Keratinocyte (primary cell): ENCODE measurements around the gene ACVR1. TPM values are rescaled to one million over a fixed set of nuclear protein-coding genes. Genes with fewer than 3 reads are reported as not detected.

Source experiments
- DNase-seq: peaks from one replicate; pipeline ENCODE4 v3.0.0-alpha.2; 2011; ENCODE audit warnings: low read depth, missing footprints, low spot score
- FAIRE-seq: peaks from 2 replicates; lab custom pipeline; 2011; peaks lifted over from hg19 to GRCh38; lab: Jason Lieb, UNC
- H2AFZ ChIP-seq: 2 replicates; pipeline ENCODE4 v1.6.0; 2012; ENCODE audit warnings: low read length, control low read depth, inconsistent platforms; ENCODE audit not compliant: control insufficient read depth
- H3K27ac ChIP-seq: 2 replicates; pipeline ENCODE4 v1.5.1; 2011; ENCODE audit warnings: low read length; ENCODE audit not compliant: control insufficient read depth, insufficient read depth
- H3K27me3 ChIP-seq: 3 replicates; pipeline ENCODE4 v1.6.0; 2011; ENCODE audit warnings: low read length; ENCODE audit not compliant: control insufficient read depth, insufficient read depth; ENCODE audit errors: extremely low read depth
- H3K36me3 ChIP-seq, 2 experiments: 2 replicates in 1 of 2; 3 replicates in 1 of 2; pipeline ENCODE4 v1.5.1; 2011; ENCODE audit warnings: low read length in 2 of 2, mild to moderate bottlenecking in 1 of 2; ENCODE audit not compliant: control insufficient read depth in 2 of 2, insufficient read depth in 2 of 2; ENCODE audit errors: extremely low read depth in 1 of 2
- H3K4me1 ChIP-seq: 3 replicates; pipeline ENCODE4 v1.5.1; 2011; ENCODE audit warnings: low read length; ENCODE audit not compliant: control insufficient read depth, insufficient read depth; ENCODE audit errors: extremely low read depth
- H3K4me2 ChIP-seq: 3 replicates; pipeline ENCODE4 v1.6.0; 2011; ENCODE audit warnings: low read depth, low read length; ENCODE audit not compliant: control insufficient read depth, insufficient read depth; ENCODE audit errors: extremely low read depth
- H3K4me3 ChIP-seq, 3 experiments: fragments of 200-600 bp in 1 of 3; sonication (generic) in 1 of 3; 2 replicates in 2 of 3; 3 replicates in 1 of 3; pipeline ENCODE4 v1.5.1; 2011 to 2016; ENCODE audit warnings: low read length in 3 of 3, mild to moderate bottlenecking in 3 of 3, control low read depth in 2 of 3, inconsistent platforms in 1 of 3, low read depth in 1 of 3, mixed read lengths in 1 of 3, mixed run types in 1 of 3, moderate library complexity in 1 of 3; ENCODE audit not compliant: control insufficient read depth in 2 of 3, insufficient read depth in 2 of 3; ENCODE audit errors: extremely low read depth in 1 of 3
- H3K79me2 ChIP-seq: 2 replicates; pipeline ENCODE4 v1.6.0; 2012; ENCODE audit warnings: low read length; ENCODE audit not compliant: control insufficient read depth, insufficient read depth
- H3K9ac ChIP-seq: 3 replicates; pipeline ENCODE4 v1.6.0; 2011; ENCODE audit warnings: low read length; ENCODE audit not compliant: control insufficient read depth, insufficient read depth; ENCODE audit errors: extremely low read depth
- H3K9me1 ChIP-seq: 3 replicates; pipeline ENCODE4 v1.6.0; 2011; ENCODE audit warnings: low read length; ENCODE audit not compliant: control insufficient read depth, insufficient read depth; ENCODE audit errors: extremely low read depth
- H3K9me3 ChIP-seq: 2 replicates; pipeline ENCODE4 v1.5.1; 2012; ENCODE audit warnings: low read depth, low read length; ENCODE audit not compliant: control insufficient read depth
- H4K20me1 ChIP-seq: 3 replicates; pipeline ENCODE4 v1.6.0; 2011; ENCODE audit warnings: low read length; ENCODE audit not compliant: control insufficient read depth, insufficient read depth; ENCODE audit errors: extremely low read depth
- CTCF ChIP-seq, 3 experiments: IDR thresholded peaks in 1 of 3; conservative IDR thresholded peaks in 1 of 3; optimal IDR thresholded peaks in 1 of 3; 2 replicates in 2 of 3; 3 replicates in 1 of 3; pipeline versions ENCODE3 to v1.5.1; 2011; ENCODE audit warnings: low read length in 3 of 3, mild to moderate bottlenecking in 3 of 3, moderate library complexity in 2 of 3, control low read depth in 1 of 3, inconsistent platforms in 1 of 3; ENCODE audit not compliant: insufficient read depth in 2 of 3; ENCODE audit errors: extremely low read depth in 1 of 3
- EZH2 ChIP-seq: IDR thresholded peaks from one replicate; pipeline ENCODE4 v1.6.1; 2012; ENCODE audit warnings: inconsistent platforms, mild to moderate bottlenecking, low read length, moderate library complexity
- dilution Hi-C: fragments of 300-500 bp; cut with MboI; formaldehyde crosslinking; loops from one replicate; pipeline ENCODE4 v1.7.0; 2020; ENCODE audit warnings: low sequenced_read_pairs; ENCODE audit not compliant: extremely low pct_ligation_motif_present
- polyA plus RNA-seq, 5 experiments: library from polyadenylated mRNA; depleted of rRNA in 3 of 5; stranded (reverse) in 3 of 5; stranded (forward) in 1 of 5; unstranded in 1 of 5; fragments of >200 nt; gene quantifications; 1 replicate in 1 of 5; 2 replicates in 3 of 5; 3 replicates in 1 of 5; pipeline versions ENCODE4 v1.2.1 to v1.2.3, GENCODE V29; 2011 to 2012; ENCODE audit warnings: missing spikeins in 2 of 5, low read depth in 1 of 5, low replicate concordance in 1 of 5

Gene ACVR1
- polyA plus RNA-seq, 1 donor (not counting 4 experiments of a cell fraction or from before 2014, with no cell fraction given), result 30.8 TPM

- peaks cover 7% of the 10 kb centered on the region for H3K79me2 ChIP-seq
- FAIRE-seq, result no peak
Measured at GRCh38 chr2:157820193-157820592, 55.9 kb downstream of the ACVR1 start.

GRCh38 chr2:157819761-157820160, 56.4 kb downstream of the ACVR1 start:
- Histone ChIP-seq H3K4me2 (no peak overlapping the region), H3K9ac (no peak overlapping the region), H3K4me3 (no peak overlapping the region), H3K27me3 (no peaks in the 10 kb centered on the region), H3K9me3 (no peaks in the 10 kb centered on the region), H2AFZ (no peak overlapping the region), H3K27ac (no peak overlapping the region), H4K20me1 (no peaks in the 10 kb centered on the region), H3K36me3 (peaks cover 0 to 3% of the 10 kb centered on the region in 2 experiments), H3K79me2 (peaks cover 7% of the 10 kb centered on the region), H3K9me1 (no peaks in the 10 kb centered on the region), H3K4me1 (no peaks in the 10 kb centered on the region)
- TF ChIP-seq EZH2 (no peak), CTCF (optimal IDR thresholded peaks at IDR 0.05 in 1 of 3, IDR thresholded peaks at IDR 0.05 in 1 of 3, conservative IDR thresholded peaks at IDR 0.05 in 1 of 3; ENCODE audit: extremely low read depth in 1 of 3, insufficient read depth in 2 of 3, low read length in 3 of 3) (no peak)
- dilution Hi-C loops, result no loop called here
- FAIRE-seq (no peak), DNase-seq (no peak)

More at GRCh38 chr2:157820193-157820592, 55.9 kb downstream of the ACVR1 start:
- Histone ChIP-seq H3K27ac (no peak overlapping the region), H3K9me1 (no peaks in the 10 kb centered on the region), H3K9ac (no peak overlapping the region), H3K36me3 (peaks cover 0 to 3% of the 10 kb centered on the region in 2 experiments), H3K9me3 (no peaks in the 10 kb centered on the region), H3K4me1 (no peaks in the 10 kb centered on the region), H4K20me1 (no peaks in the 10 kb centered on the region), H2AFZ (no peak overlapping the region), H3K4me3 (no peak overlapping the region), H3K4me2 (no peak overlapping the region), H3K27me3 (no peaks in the 10 kb centered on the region)
- no peak for DNase-seq
- TF ChIP-seq EZH2 (no peak), CTCF (optimal IDR thresholded peaks at IDR 0.05 in 1 of 3, IDR thresholded peaks at IDR 0.05 in 1 of 3, conservative IDR thresholded peaks at IDR 0.05 in 1 of 3; ENCODE audit: extremely low read depth in 1 of 3, insufficient read depth in 2 of 3, low read length in 3 of 3) (no peak)
- dilution Hi-C loops, result no loop called here
